Gastrocnemius medialis (tissue), 4 donors: ENCODE measurements around the gene CASQ2. TPM values are rescaled to one million over a fixed set of nuclear protein-coding genes. Genes with fewer than 3 reads are reported as not detected.

ENCODE experiments used
- ATAC-seq, 2 donors: fragments of 150-250 bp; one replicate each; pipeline ENCODE4 v1.9.1; 2016
- DNase-seq, 2 donors: peaks; one replicate each; pipeline ENCODE4 v3.0.0-alpha.2; 2019
- H3K27ac ChIP-seq, 4 donors: fragments of 200-600 bp; sonication (generic); 1 replicate in 1 of 4; 2 replicates in 3 of 4; pipeline ENCODE4 v1.5.1; 2016 to 2018; ENCODE audit warnings: mild to moderate bottlenecking in 2 of 4, moderate library complexity in 1 of 4
- H3K27me3 ChIP-seq, 3 donors: fragments of 200-600 bp; sonication (generic) in 2 of 3; 1 replicate in 1 of 3; 2 replicates in 2 of 3; pipeline versions ENCODE4 v1.5.1 to v1.6.0; 2016 to 2019; ENCODE audit warnings: mild to moderate bottlenecking in 1 of 3, moderate library complexity in 1 of 3
- H3K36me3 ChIP-seq, 2 donors: fragments of 200-600 bp; sonication (generic) in 1 of 2; one replicate each; pipeline ENCODE4 v1.5.1; 2017 to 2018
- H3K4me1 ChIP-seq, 2 donors: fragments of 200-600 bp; sonication (generic) in 1 of 2; one replicate each; pipeline ENCODE4 v1.5.1; 2016 to 2017; ENCODE audit warnings: mild to moderate bottlenecking in 2 of 2
- H3K4me3 ChIP-seq, 4 donors: fragments of 200-600 bp; sonication (generic) in 3 of 4; 1 replicate in 1 of 4; 2 replicates in 3 of 4; pipeline ENCODE4 v1.5.1; 2016 to 2019; ENCODE audit warnings: mild to moderate bottlenecking in 2 of 4
- H3K9me3 ChIP-seq, 3 donors: fragments of 200-600 bp; sonication (generic) in 2 of 3; 1 replicate in 1 of 3; 2 replicates in 2 of 3; pipeline ENCODE4 v1.5.1; 2016 to 2019
- CTCF ChIP-seq, 5 experiments: fragments of 450-650 bp in 3 of 5; fragments of 200-600 bp in 2 of 5; sonication (generic) in 2 of 5; IDR thresholded peaks in 4 of 5; conservative IDR thresholded peaks in 1 of 5; 1 replicate in 4 of 5; 2 replicates in 1 of 5; pipeline ENCODE4 v1.5.1; 2016 to 2019; ENCODE audit warnings: antibody characterized with exemption in 5 of 5, mild to moderate bottlenecking in 3 of 5, moderate library complexity in 3 of 5
- POLR2A ChIP-seq, 2 donors: fragments of 450-650 bp; IDR thresholded peaks; one replicate each; pipeline ENCODE4 v1.6.1; 2017; ENCODE audit warnings: antibody characterized with exemption in 2 of 2, mild to moderate bottlenecking in 2 of 2, moderate library complexity in 2 of 2
- in situ Hi-C, 4 donors: fragments of 200-750 bp; cut with MboI; loops; one replicate each; pipeline versions ENCODE4 v1.15.0 to v1.8.0; 2017; ENCODE audit warnings: low sequenced_read_pairs in 4 of 4
- intact Hi-C: fragments of 100-400 bp; cut with DNase I; formaldehyde crosslinking; loops from one replicate; pipeline ENCODE4 v1.15.1; 2023; ENCODE audit warnings: low total_unique reads
- total RNA-seq, 4 donors: library from RNA; depleted of rRNA; stranded (reverse); fragments of >200 nt; gene quantifications; one replicate each; pipeline versions ENCODE4 v1.1.0 to v1.2.3, GENCODE V29; 2016

CASQ2 gene
- total RNA-seq, 4 donors from 2014 or later, result 16.5 to 207 (median 83.2) TPM

DNA sequence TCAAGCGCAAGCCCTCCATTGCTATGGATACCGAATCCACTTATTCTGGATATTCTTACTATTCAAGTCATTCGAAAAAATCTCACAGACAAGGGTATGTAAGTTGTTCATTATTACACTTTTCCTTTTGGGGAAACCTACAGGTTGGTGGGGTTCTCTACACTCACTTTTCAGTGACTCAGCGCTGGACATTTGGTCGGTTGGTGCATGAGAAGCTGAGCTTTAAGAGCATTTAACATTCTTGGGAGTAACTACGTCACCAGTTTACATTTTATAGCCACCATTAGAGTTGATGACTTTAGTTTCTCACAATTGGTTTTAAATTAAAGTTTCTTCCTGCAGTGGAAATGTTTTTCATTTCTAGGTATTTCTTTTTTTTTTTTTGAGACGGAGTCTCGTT is 117.1 kb downstream of the CASQ2 start:
- no peaks in the 10 kb centered on the region for H3K9me3 ChIP-seq
- H3K4me3 ChIP-seq, result no peak overlapping the region
- DNase-seq (no peak), ATAC-seq (no peak)
- H3K4me1 ChIP-seq, result no peaks in the 10 kb centered on the region
- TF ChIP-seq POLR2A (IDR thresholded peaks at IDR 0.05), result no peak
- TF ChIP-seq CTCF (IDR thresholded peaks at IDR 0.05 in 4 of 5, conservative IDR thresholded peaks at IDR 0.05 in 1 of 5), result no peak
- intact Hi-C loops (no loop called here), in situ Hi-C loops (no loop called here)
- no peak overlapping the region for H3K27ac ChIP-seq
- no peaks in the 10 kb centered on the region for H3K27me3 ChIP-seq
- no peaks in the 10 kb centered on the region for H3K36me3 ChIP-seq

DNA sequence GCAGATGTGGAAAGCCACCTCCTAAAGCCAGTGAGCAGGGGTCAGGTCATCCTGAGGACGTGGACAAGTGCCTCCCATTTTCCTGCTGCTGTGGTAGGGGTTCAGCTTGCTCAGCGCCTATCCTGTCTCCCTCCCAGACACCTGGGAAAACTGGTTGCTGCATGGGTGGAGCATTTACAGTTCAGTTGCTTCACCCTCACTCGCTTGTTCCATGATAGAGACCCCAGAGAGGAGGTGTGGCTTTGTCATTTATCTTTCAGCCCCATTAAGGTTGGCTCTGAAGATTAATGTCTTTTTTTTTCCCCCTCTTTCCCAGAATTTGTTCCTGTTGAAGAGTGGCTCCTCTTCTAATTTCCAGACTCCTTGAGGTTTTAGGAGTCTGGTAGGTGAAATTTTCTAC is 117.6 kb downstream of the CASQ2 start:
- no peaks in the 10 kb centered on the region for H3K27me3 ChIP-seq
- H3K4me3 ChIP-seq, result no peak overlapping the region
- no peak for TF ChIP-seq POLR2A (IDR thresholded peaks at IDR 0.05)
- no peaks in the 10 kb centered on the region for H3K4me1 ChIP-seq
- ATAC-seq (no peak), DNase-seq (no peak)
- in situ Hi-C loops (no loop called here), intact Hi-C loops (no loop called here)
- no peak overlapping the region for H3K27ac ChIP-seq
- no peaks in the 10 kb centered on the region for H3K9me3 ChIP-seq
- H3K36me3 ChIP-seq, result no peaks in the 10 kb centered on the region

Other genes with a start within 250 kb of the CASQ2 start
- gene VANGL1, start 126.7 kb downstream of the CASQ2 start, total RNA-seq, result 1 to 10 TPM in 3 of 4 donors, under 1 TPM in 1; 0.66 to 1.2 (median 1.1) TPM
- gene NHLH2, start 72.4 kb upstream of the CASQ2 start, total RNA-seq, result not detected
- gene SLC22A15, start 207.8 kb upstream of the CASQ2 start, total RNA-seq, result under 1 TPM; 0.15 to 0.62 (median 0.41) TPM